ENCODE data around the gene SERTAD3.

Gene SERTAD3

GRCh38 chr19:40424637-40425449 is 19.3 kb downstream of the SERTAD3 start:
- peak in 1 of 2 donors; percentile 23 for DNase-seq

GRCh38 chr19:40423938-40424337 is 20.2 kb downstream of the SERTAD3 start:
- no peak for DNase-seq

- no peak for DNase-seq
Measured at GRCh38 chr19:40422748-40423566, 21.2 kb downstream of the SERTAD3 start.

- no peak for DNase-seq
Measured at GRCh38 chr19:40421993-40422747, 22.0 kb downstream of the SERTAD3 start.

GRCh38 chr19:40420766-40421765 is 23.1 kb downstream of the SERTAD3 start:
- DNase-seq: peak; percentile 84 to 89

- no peak for DNase-seq
Measured at GRCh38 chr19:40420451-40420765, 23.7 kb downstream of the SERTAD3 start.

GRCh38 chr19:40419780-40420179 is 24.4 kb downstream of the SERTAD3 start:
- no peak for DNase-seq

GRCh38 chr19:40419066-40419612 is 25.0 kb downstream of the SERTAD3 start:
- DNase-seq: no peak

GRCh38 chr19:40418040-40418439 is 26.1 kb downstream of the SERTAD3 start:
- no peak for DNase-seq

GRCh38 chr19:40417643-40417981 is 26.5 kb downstream of the SERTAD3 start:
- no peak for DNase-seq

GRCh38 chr19:40416918-40417642 is 27.1 kb downstream of the SERTAD3 start:
- peak; percentile 30 to 32 for DNase-seq

- peak in 1 of 2 donors; percentile 39 for DNase-seq
Measured at GRCh38 chr19:40415768-40416167, 28.4 kb downstream of the SERTAD3 start.

GRCh38 chr19:40414542-40415535 is 29.3 kb downstream of the SERTAD3 start:
- no peak for DNase-seq

- DNase-seq: no peak
Measured at GRCh38 chr19:40413291-40413845, 30.8 kb downstream of the SERTAD3 start, which contains the start of gene PRX. PRX (minus strand) TSS chr19:40413378; CDS start chr19:40407932, 5,446 bp downstream.

GRCh38 chr19:40412866-40413265 is 31.3 kb downstream of the SERTAD3 start:
- no peak for DNase-seq

- no peak for DNase-seq
Measured at GRCh38 chr19:40411958-40412499, 32.1 kb downstream of the SERTAD3 start.

GRCh38 chr19:40411125-40411842 is 32.9 kb downstream of the SERTAD3 start:
- DNase-seq: no peak

- no peak for DNase-seq
Measured at GRCh38 chr19:40410030-40410389, 34.1 kb downstream of the SERTAD3 start.

Measured in inflammatory macrophage (primary cell).